Measurements from ENCODE around the gene CYB5RL. TPM values are rescaled to one million over a fixed set of nuclear protein-coding genes. Genes with fewer than 3 reads are reported as not detected.
A peak's percentile ranks its signal among the peaks of the same experiment; 100 is the strongest.

Gene CYB5RL
- total RNA-seq, 4 donors from 2014 or later = 2.2 to 4.1 (median 3.0) TPM

GRCh38 chr1:54207287-54207686 lies 7.5 kb upstream of the CYB5RL start:
- Histone ChIP-seq H3K4me3 (no peak overlapping the region), H3K27me3 (no peaks in the 10 kb centered on the region), H3K27ac (no peak overlapping the region), H3K4me1 (peaks cover 0 to 12% (median 0%) of the 10 kb centered on the region in 3 donors), H3K36me3 (peaks cover 2 to 91% of the 10 kb centered on the region in 2 donors), H3K9me3 (no peaks in the 10 kb centered on the region)
- ATAC-seq = no peak
- TF ChIP-seq POLR2AphosphoS5 (IDR thresholded peaks at IDR 0.05) (no peak), CTCF (IDR thresholded peaks at IDR 0.05) (no peak), POLR2A (IDR thresholded peaks at IDR 0.05) (no peak), EP300 (IDR thresholded peaks at IDR 0.05) (no peak)
- WGBS, 2 donors (ENCODE audit: low coverage in 1 of 2) = 20 to 75% methylated on average over 1 of the region's 1 CpG

- peaks cover 0 to 61% of the 10 kb centered on the region in 2 donors for H3K36me3 ChIP-seq
- H3K27ac ChIP-seq = no peak overlapping the region
- H3K27me3 ChIP-seq = no peaks in the 10 kb centered on the region
- 70 to 96% methylated on average over 4 to 7 of the region's 7 CpGs for WGBS, 2 donors (ENCODE audit: low coverage in 1 of 2)
- ATAC-seq = no peak
- TF ChIP-seq EP300 (IDR thresholded peaks at IDR 0.05) (no peak), CTCF (IDR thresholded peaks at IDR 0.05) (no peak)
- H3K4me3 ChIP-seq = no peak overlapping the region
- no peaks in the 10 kb centered on the region for H3K9me3 ChIP-seq
- H3K4me1 ChIP-seq = peaks cover 0 to 36% (median 15%) of the 10 kb centered on the region in 3 donors
Measured at GRCh38 chr1:54204199-54204598, 4.4 kb upstream of the CYB5RL start.

- no peak for ATAC-seq
- Histone ChIP-seq H3K9me3 (no peaks in the 10 kb centered on the region), H3K36me3 (peaks cover 0 to 32% of the 10 kb centered on the region in 2 donors), H3K4me3 (peak overlapping the region; percentile 80 to 83), H3K27ac (peak overlapping the region in 3 of 4 donors; percentile 77 to 90 (median 82)), H3K27me3 (no peaks in the 10 kb centered on the region), H3K4me1 (peaks cover 0 to 42% (median 17%) of the 10 kb centered on the region in 3 donors)
- TF ChIP-seq POLR2AphosphoS5 (IDR thresholded peaks at IDR 0.05) (no peak), POLR2A (IDR thresholded peaks at IDR 0.05) (no peak), CTCF (IDR thresholded peaks at IDR 0.05) (no peak), EP300 (IDR thresholded peaks at IDR 0.05) (no peak)
- WGBS, 2 donors (ENCODE audit: low coverage in 1 of 2) = 0% methylated on average over 6 to 10 of the region's 15 CpGs
Measured at GRCh38 chr1:54200519-54200997, 728 bp upstream of the CYB5RL start.

GRCh38 chr1:54199151-54199764 lies 572 bp downstream of the CYB5RL start:
- no peak for TF ChIP-seq EP300 (IDR thresholded peaks at IDR 0.05)
- no peak for TF ChIP-seq CTCF (IDR thresholded peaks at IDR 0.05)
- TF ChIP-seq POLR2A (IDR thresholded peaks at IDR 0.05) = no peak
- TF ChIP-seq POLR2AphosphoS5 (IDR thresholded peaks at IDR 0.05) = no peak
- no peak for ATAC-seq
- peak overlapping the region; percentile 80 to 83 for H3K4me3 ChIP-seq
- H3K9me3 ChIP-seq = no peaks in the 10 kb centered on the region
- peaks cover 0 to 32% of the 10 kb centered on the region in 2 donors for H3K36me3 ChIP-seq
- peaks cover 0 to 42% (median 17%) of the 10 kb centered on the region in 3 donors for H3K4me1 ChIP-seq
- H3K27ac ChIP-seq = peak overlapping the region; percentile 1 to 90 (median 80)
- no peaks in the 10 kb centered on the region for H3K27me3 ChIP-seq
- 19 to 56% methylated on average over 3 to 14 of the region's 17 CpGs for WGBS, 2 donors (ENCODE audit: low coverage in 1 of 2)

GRCh38 chr1:54193453-54193852 lies 6.4 kb downstream of the CYB5RL start:
- TF ChIP-seq POLR2A (IDR thresholded peaks at IDR 0.05) (no peak), EP300 (IDR thresholded peaks at IDR 0.05) (no peak)
- Histone ChIP-seq H3K27ac (no peak overlapping the region), H3K36me3 (peaks cover 0 to 78% of the 10 kb centered on the region in 2 donors), H3K4me3 (no peak overlapping the region), H3K9me3 (no peaks in the 10 kb centered on the region), H3K27me3 (no peaks in the 10 kb centered on the region), H3K4me1 (no peaks in the 10 kb centered on the region)
- 83 to 90% methylated on average over 3 to 5 of the region's 5 CpGs for WGBS, 2 donors (ENCODE audit: low coverage in 1 of 2)
- no peak for ATAC-seq
